IMR-90 (cell line): ENCODE data around the gene SLC38A8. TPM values are rescaled to one million over a fixed set of nuclear protein-coding genes. Genes with fewer than 3 reads are reported as not detected.

ENCODE experiments used
- ATAC-seq: fragments of 200-7000 bp; cut with Tn5 transposase; 2 replicates; pipeline ENCODE4 v1.9.1; 2020; ENCODE audit warnings: low read depth, mild to moderate bottlenecking, moderate library complexity
- BruUV-seq: library from RNA; stranded (reverse); fragments of 400-500 nt; replicated peaks from 2 replicates; lab custom pipeline; 2021; lab: Mats Ljungman, UMichigan
- CTCF ChIA-PET: fragments of 300-600 bp; formaldehyde crosslinking; extraction: SDS; loops from one replicate; lab custom pipeline; 2021; ENCODE audit warnings: antibody characterized with exemption; lab: Yijun Ruan, JAX
- POLR2A ChIA-PET: fragments of 300-600 bp; sonication (Branson Sonifier 250); formaldehyde crosslinking; loops from one replicate; lab custom pipeline; 2022; ENCODE audit warnings: antibody characterized with exemption; ENCODE audit not compliant: unreplicated experiment; lab: Charles Lee
- DNase-seq: peaks from one replicate; pipeline ENCODE4 v3.0.0; 2013
- H2AFZ ChIP-seq: replicated peaks from 2 replicates; pipeline ENCODE3; 2013; ENCODE audit warnings: low read length, mild to moderate bottlenecking; ENCODE audit not compliant: poor library complexity
- H2AK5ac ChIP-seq: 2 replicates; pipeline ENCODE4 v1.6.1; 2013; ENCODE audit warnings: low read depth, low read length, inconsistent platforms
- H2AK9ac ChIP-seq: replicated peaks from 2 replicates; pipeline ENCODE3; 2013; ENCODE audit warnings: mild to moderate bottlenecking, low read depth, low read length, moderate library complexity; ENCODE audit not compliant: poor library complexity
- H2BK120ac ChIP-seq: 2 replicates; pipeline ENCODE4 v1.6.1; 2013; ENCODE audit warnings: low read depth, low read length, inconsistent platforms
- H2BK15ac ChIP-seq: 3 replicates; pipeline ENCODE4 v1.6.1; 2013; ENCODE audit warnings: low read depth, low read length, inconsistent platforms
- H2BK20ac ChIP-seq: 2 replicates; pipeline ENCODE4 v1.6.1; 2013; ENCODE audit warnings: low read depth, mild to moderate bottlenecking, inconsistent platforms, low read length, moderate library complexity
- H2BK5ac ChIP-seq: 2 replicates; pipeline ENCODE4 v1.6.1; 2013; ENCODE audit warnings: mild to moderate bottlenecking, low read depth, low read length, inconsistent platforms; ENCODE audit not compliant: poor library complexity, severe bottlenecking
- H3K14ac ChIP-seq: replicated peaks from 2 replicates; pipeline ENCODE4 v1.6.1; 2013; ENCODE audit warnings: low read depth, low read length, inconsistent platforms
- H3K18ac ChIP-seq: 2 replicates; pipeline ENCODE4 v1.6.1; 2013; ENCODE audit warnings: low read depth, low read length, control low read depth
- H3K23ac ChIP-seq: 2 replicates; pipeline ENCODE4 v1.6.1; 2013; ENCODE audit warnings: low read depth, low read length, inconsistent platforms
- H3K27ac ChIP-seq: 2 replicates; pipeline ENCODE4 v1.5.1; 2013; ENCODE audit warnings: mild to moderate bottlenecking, control low read depth, low read length; ENCODE audit not compliant: insufficient read depth
- H3K27me3 ChIP-seq: 2 replicates; pipeline ENCODE4 v1.6.1; 2013; ENCODE audit warnings: low read length; ENCODE audit not compliant: control insufficient read depth, insufficient read depth
- H3K36me3 ChIP-seq: 2 replicates; pipeline ENCODE4 v1.6.1; 2013; ENCODE audit warnings: low read length, mixed read lengths; ENCODE audit not compliant: control insufficient read depth, insufficient read depth
- H3K4ac ChIP-seq: 2 replicates; pipeline ENCODE4 v1.6.1; 2013; ENCODE audit warnings: low read depth, low read length, inconsistent platforms
- H3K4me1 ChIP-seq: 2 replicates; pipeline ENCODE4 v1.6.1; 2013; ENCODE audit warnings: low read length, mixed read lengths; ENCODE audit not compliant: control insufficient read depth, insufficient read depth
- H3K4me2 ChIP-seq: 2 replicates; pipeline ENCODE4 v1.6.1; 2013; ENCODE audit warnings: low read depth, mild to moderate bottlenecking, control low read depth, low read length, moderate library complexity
- H3K4me3 ChIP-seq: 2 replicates; pipeline ENCODE4 v1.5.1; 2013; ENCODE audit warnings: low read depth, mild to moderate bottlenecking, control low read depth, low read length, moderate library complexity; ENCODE audit not compliant: insufficient read depth
- H3K56ac ChIP-seq: 2 replicates; pipeline ENCODE4 v1.6.1; 2013; ENCODE audit warnings: low read length, inconsistent platforms; ENCODE audit not compliant: insufficient read depth; ENCODE audit errors: extremely low read depth
- H3K79me1 ChIP-seq, 2 experiments: 2 replicates each; pipeline ENCODE4 v1.6.1; 2013; ENCODE audit warnings: low read length in 2 of 2, inconsistent platforms in 1 of 2, low read depth in 1 of 2
- H3K9ac ChIP-seq: 2 replicates; pipeline ENCODE4 v1.6.1; 2013; ENCODE audit warnings: low read depth, low read length, control low read depth
- H3K9me1 ChIP-seq: 2 replicates; pipeline ENCODE4 v1.6.1; 2013; ENCODE audit warnings: low read length, inconsistent platforms; ENCODE audit not compliant: insufficient read depth
- H3K9me3 ChIP-seq: 2 replicates; pipeline ENCODE4 v1.6.1; 2013; ENCODE audit warnings: low read length; ENCODE audit not compliant: control insufficient read depth, insufficient read depth
- H4K20me1 ChIP-seq: 2 replicates; pipeline ENCODE4 v1.6.1; 2013; ENCODE audit warnings: low read length, inconsistent platforms; ENCODE audit not compliant: insufficient read depth
- H4K5ac ChIP-seq: 2 replicates; pipeline ENCODE4 v1.6.1; 2013; ENCODE audit warnings: mild to moderate bottlenecking, low read depth, low read length, control low read depth
- H4K8ac ChIP-seq, 2 experiments: 2 replicates each; pipeline ENCODE4 v1.6.1; 2013; ENCODE audit warnings: low read depth in 2 of 2, low read length in 2 of 2, control low read depth in 1 of 2, inconsistent platforms in 1 of 2
- H4K91ac ChIP-seq: 2 replicates; pipeline ENCODE4 v1.6.1; 2013; ENCODE audit warnings: low read depth, low read length, inconsistent platforms; ENCODE audit not compliant: insufficient read depth
- CEBPB ChIP-seq: IDR thresholded peaks from 2 replicates; pipeline ENCODE4 v1.6.1; 2012; ENCODE audit warnings: low read depth, low read length, improper control_type of control experiment
- CHD1 ChIP-seq: IDR thresholded peaks from 2 replicates; pipeline ENCODE4 v1.6.1; 2012; ENCODE audit warnings: low read depth, low read length, improper control_type of control experiment
- MXI1 ChIP-seq: IDR thresholded peaks from 2 replicates; pipeline ENCODE4 v1.6.1; 2012; ENCODE audit warnings: low read depth, mild to moderate bottlenecking, low read length, moderate library complexity, borderline replicate concordance
- NFE2L2 ChIP-seq: fragments of 150-350 bp; IDR thresholded peaks from 2 replicates; pipeline ENCODE4 v1.6.1; 2016; ENCODE audit warnings: low read depth, mild to moderate bottlenecking, low read length
- POLR2A ChIP-seq: IDR thresholded peaks from 2 replicates; pipeline ENCODE4 v1.6.1; 2012; ENCODE audit warnings: mild to moderate bottlenecking, low read depth, low read length
- RFX5 ChIP-seq: IDR thresholded peaks from 2 replicates; pipeline ENCODE4 v1.8.0; 2012; ENCODE audit warnings: low read depth, mild to moderate bottlenecking, low read length, moderate library complexity
- SMC3 ChIP-seq: fragments of 150-350 bp; IDR thresholded peaks from 2 replicates; pipeline ENCODE4 v1.6.1; 2016; ENCODE audit warnings: low read depth, mild to moderate bottlenecking, antibody characterized with exemption, low read length, moderate library complexity
- WGBS, 2 experiments: methylation state at CpG; one replicate each; pipeline versions ENCODE4 v1.1.5 to v1.1.7; 2013; ENCODE audit warnings: missing lambda C conversion rate in 2 of 2; ENCODE audit not compliant: insufficient read length in 1 of 2; ENCODE audit errors: extremely low coverage in 2 of 2; 5-methylcytosine and 5-hydroxymethylcytosine counted together
- dilution Hi-C: fragments of 300-500 bp; cut with HindIII; formaldehyde crosslinking; loops from one replicate; pipeline ENCODE4 v1.14.3; 2018; ENCODE audit warnings: low sequenced_read_pairs; ENCODE audit not compliant: unreplicated experiment
- in situ Hi-C: fragments of 300-500 bp; cut with MboI; formaldehyde crosslinking; loops from 3 replicates; pipeline ENCODE4 v1.14.3; 2019; ENCODE audit warnings: low sequenced_read_pairs, inconsistent platforms, mixed read lengths
- intact Hi-C: fragments of 100-400 bp; cut with micrococcal nuclease; formaldehyde crosslinking; loops from 2 replicates; pipeline ENCODE4 v1.10.0; 2022
- polyA plus RNA-seq, 3 experiments: library from polyadenylated mRNA; depleted of rRNA; stranded (reverse); fragments of >200 nt; gene quantifications; 2 replicates each; pipeline ENCODE4 v1.2.3, GENCODE V29; 2012; ENCODE audit warnings: low replicate concordance in 1 of 3
- total RNA-seq: library from RNA; depleted of rRNA; stranded (reverse); fragments of >200 nt; gene quantifications from 2 replicates; pipeline ENCODE4 v1.2.3, GENCODE V29; 2012

The SLC38A8 gene
- total and polyA plus RNA-seq, 2 of the 4 experiments (the other 2 are of a cell fraction): not detected

DNA sequence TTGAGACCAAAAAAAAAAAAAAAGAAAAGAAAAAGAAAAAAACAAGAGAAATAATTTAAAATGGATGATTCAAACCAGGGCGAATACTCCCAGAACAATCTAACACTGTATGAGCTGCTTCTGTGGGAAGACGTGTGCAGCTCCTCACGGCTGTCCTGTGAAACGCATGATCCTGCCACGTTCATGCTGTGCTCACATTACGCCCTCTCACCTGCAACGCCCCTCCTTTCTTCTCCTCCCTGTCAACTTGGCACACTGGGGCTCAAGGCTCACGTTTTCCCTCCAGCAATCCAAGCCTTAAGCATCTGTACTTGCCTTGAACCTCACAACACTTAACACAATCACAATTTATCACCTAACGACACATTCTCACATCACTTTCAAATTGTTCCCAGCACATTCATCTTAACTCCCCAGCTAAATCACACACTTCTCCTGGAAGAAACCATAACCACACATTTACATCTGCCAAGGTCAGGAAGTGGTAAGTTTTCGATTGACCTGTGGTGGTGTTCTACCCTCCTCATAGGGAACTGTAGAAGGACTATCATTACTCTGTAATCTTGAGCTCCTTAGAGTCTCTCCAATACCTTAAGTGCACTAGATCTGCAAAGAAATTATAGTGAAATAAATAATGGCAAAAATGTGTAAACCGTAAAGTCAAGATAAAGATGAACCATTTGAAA, 45.0 kb upstream of the SLC38A8 start:
- dilution Hi-C loops (no loop called here), in situ Hi-C loops (loop anchor here (5.0 to 10.0 kb wide), 2 partner anchors 90 to 397 kb away; no protein-coding TSS in a partner anchor), intact Hi-C loops (no loop called here)
- Histone ChIP-seq H3K14ac (no peak overlapping the region), H2BK15ac (no peak overlapping the region), H3K9me1 (no peaks in the 10 kb centered on the region), H4K91ac (no peak overlapping the region), H3K9ac (no peak overlapping the region), H2BK5ac (no peak overlapping the region), H4K20me1 (peaks cover 7% of the 10 kb centered on the region; the same call in 1 of the 2 replicates), H2AK5ac (no peak overlapping the region), H3K4me3 (no peak overlapping the region), H2AFZ (no peak overlapping the region), H3K79me1 (no peaks in the 10 kb centered on the region; a peak in 2 of 4 replicates), H4K8ac (no peak overlapping the region), H3K36me3 (peaks cover 53% of the 10 kb centered on the region), H2BK20ac (no peak overlapping the region), H2BK120ac (no peak overlapping the region), H2AK9ac (no peak overlapping the region), H3K4me2 (no peak overlapping the region), H3K4ac (no peak overlapping the region), H3K56ac (no peak overlapping the region), H3K23ac (no peak overlapping the region), H3K9me3 (no peaks in the 10 kb centered on the region), H3K4me1 (no peaks in the 10 kb centered on the region), H4K5ac (no peak overlapping the region), H3K18ac (no peak overlapping the region), H3K27me3 (no peaks in the 10 kb centered on the region), H3K27ac (no peak overlapping the region)
- ChIA-PET POLR2A (no interaction called here), CTCF (no interaction called here)
- ATAC-seq (no peak), DNase-seq (no peak)
- no TSS peak for BruUV-seq
- 82 to 100% methylated on average over 1 to 4 of the region's 11 CpGs for WGBS, 2 experiments
- TF ChIP-seq RFX5 (no peak), SMC3 (no peak), CHD1 (no peak), MXI1 (no peak), CEBPB (no peak), POLR2A (no peak), NFE2L2 (no peak)
